HFFc6 (cell line): ENCODE measurements around the gene TEKT1. TPM values are rescaled to one million over a fixed set of nuclear protein-coding genes. Genes with fewer than 3 reads are reported as not detected.
"Not testable (repeated sequence)": the region's sequence is repeated elsewhere in the genome, so short reads cannot be mapped to it uniquely, and the experiment has no call there.

Experiments used
- DNase-seq: peaks from one replicate; pipeline ENCODE4 v3.0.0-alpha.2; 2018
- H3K27ac Mint-ChIP-seq: 2 replicates; pipeline ENCODE4 v1.8.0; 2020; ENCODE audit warnings: mild to moderate bottlenecking, mixed read lengths
- H3K27me3 Mint-ChIP-seq: 2 replicates; pipeline ENCODE4 v1.8.0; 2021; ENCODE audit warnings: mild to moderate bottlenecking, moderate library complexity, mixed read lengths; ENCODE audit not compliant: insufficient read depth
- H3K36me3 Mint-ChIP-seq: 2 replicates; pipeline ENCODE4 v1.8.0; 2021; ENCODE audit warnings: low read depth, mixed read lengths
- H3K4me1 Mint-ChIP-seq: 2 replicates; pipeline ENCODE4 v1.8.0; 2020; ENCODE audit warnings: low read depth, mixed read lengths
- H3K4me3 Mint-ChIP-seq: 2 replicates; pipeline ENCODE4 v1.8.0; 2020; ENCODE audit warnings: mild to moderate bottlenecking, moderate library complexity, mixed read lengths
- H3K9me3 Mint-ChIP-seq: 2 replicates; pipeline ENCODE4 v1.8.0; 2020; ENCODE audit warnings: mild to moderate bottlenecking, mixed read lengths
- total RNA-seq, 6 experiments: library from RNA; stranded (reverse); fragmentation: NEBNext Ultra II Directional; extraction: Animal tissue kit (Norgen Biotek cat#: 25700); gene quantifications; 2 replicates in 1 of 6; 3 replicates in 5 of 6; pipeline ENCODE4 v1.2.3, GENCODE V29; 2021
- TF ChIP-seq, protein P1 (sequence below): fragments of 200-600 bp; sonication (generic); IDR thresholded peaks from 2 replicates; pipeline ENCODE4 v1.5.0; 2021; ENCODE audit warnings: antibody characterized with exemption, mild to moderate bottlenecking

Gene TEKT1
- total RNA-seq, 6 experiments from 2014 or later: not detected

DNA sequence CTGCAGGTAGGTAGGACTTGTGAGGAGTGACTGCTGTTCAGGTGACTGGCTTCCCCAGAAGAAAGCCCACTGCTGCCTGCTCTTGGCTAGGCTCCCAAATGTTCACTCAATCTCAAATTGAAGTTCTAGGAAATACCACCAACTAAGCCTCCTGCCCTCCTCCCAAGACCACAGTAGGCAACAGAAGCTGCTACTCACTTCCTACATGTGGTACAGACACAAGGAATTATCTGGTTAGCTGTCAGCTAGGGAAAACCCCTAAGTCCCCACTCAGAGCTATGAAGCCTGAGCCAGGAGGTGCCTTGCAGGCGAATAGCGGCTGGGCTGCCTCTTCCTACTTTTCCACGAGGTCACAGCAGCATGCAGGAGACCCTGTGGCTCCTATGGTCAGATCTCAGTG lies 50.6 kb downstream of the TEKT1 start:
- peaks cover 5% of the 10 kb centered on the region; the same call in 1 of the 2 replicates for H3K9me3 Mint-ChIP-seq
- TF ChIP-seq, protein P1, sequence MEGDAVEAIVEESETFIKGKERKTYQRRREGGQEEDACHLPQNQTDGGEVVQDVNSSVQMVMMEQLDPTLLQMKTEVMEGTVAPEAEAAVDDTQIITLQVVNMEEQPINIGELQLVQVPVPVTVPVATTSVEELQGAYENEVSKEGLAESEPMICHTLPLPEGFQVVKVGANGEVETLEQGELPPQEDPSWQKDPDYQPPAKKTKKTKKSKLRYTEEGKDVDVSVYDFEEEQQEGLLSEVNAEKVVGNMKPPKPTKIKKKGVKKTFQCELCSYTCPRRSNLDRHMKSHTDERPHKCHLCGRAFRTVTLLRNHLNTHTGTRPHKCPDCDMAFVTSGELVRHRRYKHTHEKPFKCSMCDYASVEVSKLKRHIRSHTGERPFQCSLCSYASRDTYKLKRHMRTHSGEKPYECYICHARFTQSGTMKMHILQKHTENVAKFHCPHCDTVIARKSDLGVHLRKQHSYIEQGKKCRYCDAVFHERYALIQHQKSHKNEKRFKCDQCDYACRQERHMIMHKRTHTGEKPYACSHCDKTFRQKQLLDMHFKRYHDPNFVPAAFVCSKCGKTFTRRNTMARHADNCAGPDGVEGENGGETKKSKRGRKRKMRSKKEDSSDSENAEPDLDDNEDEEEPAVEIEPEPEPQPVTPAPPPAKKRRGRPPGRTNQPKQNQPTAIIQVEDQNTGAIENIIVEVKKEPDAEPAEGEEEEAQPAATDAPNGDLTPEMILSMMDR: no peak
- no peak for DNase-seq
- H3K36me3 Mint-ChIP-seq: no peaks in the 10 kb centered on the region
- H3K4me3 Mint-ChIP-seq: no peak overlapping the region
- no peak overlapping the region for H3K27ac Mint-ChIP-seq
- H3K4me1 Mint-ChIP-seq: peaks cover under 1% of the 10 kb centered on the region
- peaks cover 38% of the 10 kb centered on the region for H3K27me3 Mint-ChIP-seq

DNA sequence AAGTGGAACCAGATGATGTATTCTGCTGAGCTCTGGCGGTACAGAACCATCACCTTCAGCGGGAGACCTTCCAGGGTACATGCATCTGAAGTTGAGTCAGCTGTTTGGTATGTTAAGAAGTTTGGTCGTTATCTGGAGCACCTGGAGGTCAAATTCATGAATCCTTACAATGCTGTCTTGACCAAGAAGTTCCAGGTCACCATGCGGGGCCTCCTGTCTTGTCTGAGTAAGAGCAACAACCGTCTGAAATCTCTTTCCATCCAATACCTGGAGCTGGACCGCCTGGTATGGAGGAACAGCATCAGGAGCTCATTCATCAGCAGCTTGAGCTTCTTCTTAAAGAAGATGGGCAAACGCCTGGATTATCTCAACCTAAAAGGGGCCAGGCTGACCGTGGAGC lies 51.5 kb downstream of the TEKT1 start:
- DNase-seq: no peak
- TF ChIP-seq, protein P1: no peak
- H3K4me1 Mint-ChIP-seq: no peaks in the 10 kb centered on the region
- no peak overlapping the region for H3K4me3 Mint-ChIP-seq
- no peak overlapping the region for H3K27ac Mint-ChIP-seq
- H3K9me3 Mint-ChIP-seq: peaks cover 7% of the 10 kb centered on the region; the same call in 1 of the 2 replicates
- H3K27me3 Mint-ChIP-seq: peaks cover 43% of the 10 kb centered on the region
- H3K36me3 Mint-ChIP-seq: no peaks in the 10 kb centered on the region; the same call in 1 of the 2 replicates

DNA sequence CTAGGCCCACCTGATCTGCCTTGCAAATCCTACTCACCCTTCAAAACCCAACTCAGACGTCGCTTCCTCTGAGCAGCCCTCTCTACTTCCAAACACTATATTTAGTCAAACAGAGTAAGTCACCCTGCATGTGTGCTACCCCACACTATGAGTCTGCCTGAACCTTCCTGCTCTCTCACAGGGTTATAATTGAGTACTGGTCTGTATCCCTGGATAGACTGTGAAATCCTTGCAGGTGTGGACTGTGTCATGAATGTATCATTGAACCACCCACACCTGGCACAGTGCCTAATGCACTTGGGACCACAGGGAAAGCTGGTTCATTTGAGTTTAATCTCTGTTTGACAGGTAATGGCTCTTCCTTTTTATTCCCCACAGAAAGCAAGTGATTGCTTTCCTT lies 52.1 kb downstream of the TEKT1 start:
- TF ChIP-seq, protein P1: no peak
- Mint-ChIP-seq H3K27ac (no peak overlapping the region), H3K36me3 (peaks cover 2% of the 10 kb centered on the region; the same call in 1 of the 2 replicates), H3K4me3 (no peak overlapping the region), H3K9me3 (peaks cover 13% of the 10 kb centered on the region; the same call in 1 of the 2 replicates), H3K4me1 (no peaks in the 10 kb centered on the region), H3K27me3 (peaks cover 47% of the 10 kb centered on the region)
- no peak for DNase-seq

DNA sequence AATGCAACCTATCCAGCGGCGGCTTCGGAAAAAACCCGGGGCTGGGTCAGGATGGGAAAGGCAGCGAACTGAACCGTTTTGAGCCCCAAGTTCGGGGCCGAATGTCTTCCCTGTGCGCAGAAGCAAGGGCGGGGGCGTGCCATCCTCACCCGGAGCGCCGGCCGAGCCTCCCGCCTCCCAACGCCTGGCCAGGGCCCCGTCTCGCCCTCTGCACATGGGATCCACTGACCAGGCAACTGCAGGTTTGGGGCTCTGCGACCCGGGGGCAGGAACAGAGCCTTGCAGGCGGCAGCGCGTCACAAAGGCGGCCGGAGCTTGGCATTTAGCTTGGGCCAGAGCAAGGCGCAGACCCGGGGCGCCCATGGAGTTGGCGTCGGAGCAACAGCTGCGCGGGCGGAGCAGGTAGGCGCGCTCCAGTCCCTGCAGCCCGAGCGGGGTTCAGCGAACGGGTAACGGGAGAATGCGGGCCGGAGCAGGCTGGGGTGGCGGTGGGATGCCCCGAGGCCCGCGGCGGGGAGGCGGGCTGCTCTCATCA lies 55.6 kb downstream of the TEKT1 start, which contains the start of gene FBXO39:
FBXO39 (plus strand) TSS at position 345 of the 535 bp plus-strand sequence. CDS start 3,654 bp downstream, outside the sequence.
- Mint-ChIP-seq H3K9me3 (peaks cover 23% of the 10 kb centered on the region; the same call in 1 of the 2 replicates), H3K4me3 (no peak within 1 kb of the TSS), H3K4me1 (no peaks in the 10 kb centered on the region), H3K27me3 (peaks cover 32% of the 10 kb centered on the region), H3K27ac (no peak within 1 kb of the TSS), H3K36me3 (peaks cover 20% of the 10 kb centered on the region)
- TF ChIP-seq, protein P1: no peak
- DNase-seq: no peak

DNA sequence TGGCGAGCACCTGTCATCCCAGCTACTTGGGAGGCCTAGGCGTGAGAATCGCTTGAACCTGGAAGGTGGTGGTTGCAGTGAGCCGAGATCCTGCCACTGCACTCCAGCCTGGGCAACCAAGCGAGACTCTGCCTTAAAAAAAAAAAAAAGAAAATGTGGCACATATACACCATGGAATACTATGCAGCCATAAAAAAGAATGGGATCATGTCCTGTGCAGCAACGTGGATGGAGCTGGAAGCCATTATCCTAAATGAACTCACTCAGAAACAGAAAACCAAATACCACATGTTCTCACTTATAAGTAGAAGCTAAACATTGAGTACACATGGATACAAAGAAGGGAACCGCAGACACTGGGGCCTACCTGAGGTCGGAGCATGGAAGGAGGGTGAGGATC lies 56.6 kb downstream of the TEKT1 start:
- not testable (repeated sequence) for H3K4me3 Mint-ChIP-seq, DNase-seq, H3K27ac Mint-ChIP-seq, H3K4me1 Mint-ChIP-seq
- Mint-ChIP-seq H3K27me3 (peaks cover 32% of the 10 kb centered on the region), H3K9me3 (peaks cover 23% of the 10 kb centered on the region), H3K36me3 (peaks cover 21% of the 10 kb centered on the region)

DNA sequence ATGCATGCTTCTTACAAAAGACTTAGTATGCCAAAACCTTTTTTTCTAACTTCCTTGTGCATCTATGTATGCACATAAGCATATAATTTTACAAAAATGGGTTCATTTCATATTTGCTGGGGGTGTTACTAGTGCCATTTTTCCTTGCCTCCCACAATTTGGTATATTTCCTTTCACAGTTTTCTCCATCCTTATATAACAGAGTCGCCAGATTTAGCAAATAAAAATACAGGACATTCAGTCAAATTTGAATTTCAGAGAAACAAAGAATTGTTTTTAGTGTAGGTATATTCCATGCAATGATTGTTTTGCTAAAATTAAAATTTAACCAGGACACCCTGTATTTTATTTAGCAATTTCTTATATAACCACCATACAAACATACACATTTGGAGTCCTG lies 59.5 kb downstream of the TEKT1 start:
- Mint-ChIP-seq H3K27ac (no peak overlapping the region), H3K9me3 (peaks cover 40% of the 10 kb centered on the region), H3K4me1 (no peaks in the 10 kb centered on the region), H3K36me3 (peaks cover 45% of the 10 kb centered on the region), H3K27me3 (peaks cover 18% of the 10 kb centered on the region), H3K4me3 (no peak overlapping the region)
- no peak for DNase-seq
- TF ChIP-seq, protein P1: no peak
